Suprapubic skin (tissue), 4 donors: ENCODE results near the gene RAB22A. TPM values are rescaled to one million over a fixed set of nuclear protein-coding genes. Genes with fewer than 3 reads are reported as not detected.
"Not testable (repeated sequence)": the region's sequence is repeated elsewhere in the genome, so short reads cannot be mapped to it uniquely, and the experiment has no call there.

ENCODE experiments used
- DNase-seq, 2 donors: peaks; one replicate each; pipeline ENCODE4 v3.0.0-alpha.2; 2019; ENCODE audit warnings: low spot score in 2 of 2
- H3K27ac ChIP-seq: fragments of 200-600 bp; sonication (generic); one replicate; pipeline ENCODE4 v1.5.1; 2019
- H3K27me3 ChIP-seq: fragments of 200-600 bp; sonication (generic); one replicate; pipeline ENCODE4 v1.5.1; 2019
- H3K36me3 ChIP-seq: fragments of 200-600 bp; sonication (generic); one replicate; pipeline ENCODE4 v1.5.1; 2019
- H3K4me1 ChIP-seq: fragments of 200-600 bp; sonication (generic); one replicate; pipeline ENCODE4 v1.5.1; 2019
- H3K4me3 ChIP-seq: fragments of 200-600 bp; sonication (generic); one replicate; pipeline ENCODE4 v1.5.1; 2019; ENCODE audit warnings: mild to moderate bottlenecking
- H3K9me3 ChIP-seq: fragments of 200-600 bp; sonication (generic); one replicate; pipeline ENCODE4 v1.5.1; 2019
- CTCF ChIP-seq, 2 donors: fragments of 200-600 bp in 1 of 2; fragments of 450-650 bp in 1 of 2; sonication (generic) in 1 of 2; IDR thresholded peaks; one replicate each; pipeline ENCODE4 v1.5.1; 2016 to 2019; ENCODE audit warnings: antibody characterized with exemption in 2 of 2, mild to moderate bottlenecking in 1 of 2, moderate library complexity in 1 of 2
- EP300 ChIP-seq: sonication (generic); formaldehyde crosslinking; IDR thresholded peaks from one replicate; pipeline ENCODE4 v1.6.1; 2017; ENCODE audit warnings: antibody characterized with exemption
- POLR2A ChIP-seq, 2 donors: fragments of 450-650 bp; IDR thresholded peaks; one replicate each; pipeline ENCODE4 v1.6.1; 2017; ENCODE audit warnings: antibody characterized with exemption in 2 of 2, mild to moderate bottlenecking in 2 of 2, moderate library complexity in 2 of 2
- POLR2AphosphoS5 ChIP-seq, 3 donors: sonication (generic); formaldehyde crosslinking; IDR thresholded peaks; one replicate each; pipeline ENCODE4 v1.6.1; 2017; ENCODE audit warnings: antibody characterized with exemption in 3 of 3
- WGBS: methylation state at CpG from one replicate; pipeline ENCODE4 v1.1.5; 2018; 5-methylcytosine and 5-hydroxymethylcytosine counted together
- total RNA-seq, 4 donors: library from RNA; depleted of rRNA; stranded (reverse); fragments of >200 nt; gene quantifications; one replicate each; pipeline ENCODE4 v1.1.0, GENCODE V29; 2016

Gene RAB22A
- total RNA-seq, 4 donors from 2014 or later, result 17.0 to 21.6 (median 19.1) TPM

- DNase-seq, result no peak
- no peak for TF ChIP-seq POLR2AphosphoS5 (IDR thresholded peaks at IDR 0.05)
- TF ChIP-seq POLR2A (IDR thresholded peaks at IDR 0.05), result no peak
- no peak for TF ChIP-seq EP300
- TF ChIP-seq CTCF (IDR thresholded peaks at IDR 0.05), result no peak
- no peak overlapping the region for H3K4me3 ChIP-seq
- no peaks in the 10 kb centered on the region for H3K27me3 ChIP-seq
- WGBS, result 56% methylated on average over 3 of the region's 3 CpGs
- H3K9me3 ChIP-seq, result no peaks in the 10 kb centered on the region
- peaks cover 42% of the 10 kb centered on the region for H3K4me1 ChIP-seq
- H3K27ac ChIP-seq, result no peak overlapping the region
- no peaks in the 10 kb centered on the region for H3K36me3 ChIP-seq
Observed at GRCh38 chr20:58408603-58409246, 99.2 kb downstream of the RAB22A start.

- H3K36me3 ChIP-seq, H3K4me3 ChIP-seq, H3K9me3 ChIP-seq, H3K27me3 ChIP-seq, DNase-seq, H3K27ac ChIP-seq: not testable (repeated sequence)
- H3K4me1 ChIP-seq, result peaks cover 16% of the 10 kb centered on the region
- no CpG with 5 or more reads among the region's 35 CpGs for WGBS
Observed at GRCh38 chr20:58414216-58414615, 104.7 kb downstream of the RAB22A start.

GRCh38 chr20:58414786-58415185, 105.3 kb downstream of the RAB22A start:
- not testable (repeated sequence) for H3K4me3 ChIP-seq, H3K27me3 ChIP-seq, H3K27ac ChIP-seq, DNase-seq, H3K36me3 ChIP-seq, H3K9me3 ChIP-seq
- WGBS, result 98% methylated on average over 22 of the region's 26 CpGs
- peaks cover 13% of the 10 kb centered on the region for H3K4me1 ChIP-seq

- Histone ChIP-seq H3K36me3 (peaks cover 19% of the 10 kb centered on the region), H3K4me1 (peaks cover 10% of the 10 kb centered on the region), H3K27ac (no peak overlapping the region), H3K9me3 (no peaks in the 10 kb centered on the region), H3K4me3 (no peak overlapping the region), H3K27me3 (no peaks in the 10 kb centered on the region)
- WGBS, result 90% methylated on average over 1 of the region's 1 CpG
- no peak for TF ChIP-seq POLR2A (IDR thresholded peaks at IDR 0.05)
- TF ChIP-seq CTCF (IDR thresholded peaks at IDR 0.05), result no peak
- no peak for TF ChIP-seq EP300
- TF ChIP-seq POLR2AphosphoS5 (IDR thresholded peaks at IDR 0.05), result no peak
- DNase-seq, result no peak
Observed at GRCh38 chr20:58416057-58416456, 106.5 kb downstream of the RAB22A start.

- H3K4me3 ChIP-seq, result no peak overlapping the region
- no peak for DNase-seq
- H3K27ac ChIP-seq, result no peak overlapping the region
- H3K27me3 ChIP-seq, result no peaks in the 10 kb centered on the region
- no peaks in the 10 kb centered on the region for H3K9me3 ChIP-seq
- H3K36me3 ChIP-seq, result peaks cover 27% of the 10 kb centered on the region
- TF ChIP-seq CTCF (IDR thresholded peaks at IDR 0.05), result no peak
- no peak for TF ChIP-seq EP300
- TF ChIP-seq POLR2AphosphoS5 (IDR thresholded peaks at IDR 0.05), result no peak
- no peak for TF ChIP-seq POLR2A (IDR thresholded peaks at IDR 0.05)
- H3K4me1 ChIP-seq, result peaks cover 10% of the 10 kb centered on the region
- 91% methylated on average over 2 of the region's 2 CpGs for WGBS
Observed at GRCh38 chr20:58416835-58417234, 107.3 kb downstream of the RAB22A start.

Other genes with a start within 250 kb of the RAB22A start
- not detected for gene ANKRD60, start 81.1 kb upstream of the RAB22A start, total RNA-seq
- 10 to 100 TPM; 10.9 to 20.4 (median 17.9) TPM for gene VAPB, start 79.5 kb downstream of the RAB22A start, total RNA-seq
- 1 to 10 TPM in 3 of 4 donors, under 1 TPM in 1; 0.23 to 1.2 (median 1.1) TPM for gene APCDD1L, start 205.7 kb downstream of the RAB22A start, total RNA-seq